Stimulated activated effector memory CD8-positive, alpha-beta T cell treated with anti-CD3 and anti-CD28 coated beads, Interleukin-12 subunit alpha, Interleukin-12 subunit beta, amount 100 ng/mL, for 72 hours (primary cell): ENCODE results near the gene CETP.
"Not testable (repeated sequence)": the region's sequence is repeated elsewhere in the genome, so short reads cannot be mapped to it uniquely, and the experiment has no call there.

Experiments
- ATAC-seq: fragments of 150-1000 bp; cut with Tn5 transposase; 2 replicates; pipeline ENCODE4 v1.10.0; 2021
- DNase-seq, 2 donors: peaks; one replicate each; pipeline ENCODE4 v3.0.0; 2021 to 2022; ENCODE audit warnings: low spot score in 2 of 2
- H3K27ac Mint-ChIP-seq: one replicate; pipeline ENCODE4 v1.8.0; 2022; ENCODE audit warnings: mild to moderate bottlenecking, mixed read lengths
- H3K36me3 Mint-ChIP-seq: one replicate; pipeline ENCODE4 v1.8.0; 2022; ENCODE audit warnings: mild to moderate bottlenecking, mixed read lengths
- H3K4me1 Mint-ChIP-seq: one replicate; pipeline ENCODE4 v1.8.0; 2022; ENCODE audit warnings: mixed read lengths
- H3K4me3 Mint-ChIP-seq: one replicate; pipeline ENCODE4 v1.8.0; 2022; ENCODE audit warnings: mild to moderate bottlenecking, mixed read lengths
- H3K9me3 Mint-ChIP-seq: one replicate; pipeline ENCODE4 v1.8.0; 2022; ENCODE audit warnings: mixed read lengths

The CETP gene

DNA sequence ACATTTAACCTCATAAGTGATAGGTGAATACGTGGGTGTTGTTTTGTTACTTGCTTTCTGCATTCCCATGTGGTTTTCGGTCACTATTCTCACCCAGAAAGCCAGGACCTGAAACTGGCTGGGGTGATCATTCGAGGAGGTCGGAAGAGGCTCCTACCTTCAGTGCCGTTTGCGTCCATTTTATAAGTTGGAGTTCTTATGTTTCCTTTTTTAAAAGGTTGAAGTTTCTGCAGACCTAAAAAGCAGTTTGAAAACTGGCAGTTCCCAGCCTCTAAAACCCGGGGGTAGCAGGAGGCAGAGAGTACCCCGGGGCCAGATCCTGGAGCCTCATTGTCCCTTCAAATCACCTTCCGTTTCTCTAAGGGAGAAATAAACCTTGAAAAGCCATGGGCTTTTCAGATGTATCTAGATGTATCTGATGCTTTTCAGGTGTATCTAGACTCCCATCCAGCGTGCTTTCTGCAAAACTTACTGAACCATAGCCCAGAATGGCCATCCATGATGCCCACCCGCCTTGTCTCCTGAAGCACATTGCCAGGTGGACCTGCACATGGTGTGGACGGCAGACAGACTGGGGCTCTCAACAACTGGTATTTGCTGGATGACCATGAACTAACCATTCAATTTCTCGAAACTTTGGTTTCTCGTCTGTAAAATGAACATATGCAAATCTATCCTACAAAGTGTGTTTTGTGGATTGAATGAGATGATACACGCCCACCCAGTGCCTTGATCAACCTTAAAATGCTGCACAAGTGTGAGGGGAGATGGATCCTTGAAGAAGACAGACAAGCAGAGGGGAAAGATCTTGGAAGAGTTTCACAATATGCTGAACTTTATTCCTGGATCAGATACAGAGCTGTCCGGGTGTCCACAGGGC lies 28.9 kb downstream of the CETP start:
- no peak for ATAC-seq
- Mint-ChIP-seq H3K27ac (peak overlapping the region; percentile 91), H3K4me1 (peaks cover 73% of the 10 kb centered on the region), H3K9me3 (no peaks in the 10 kb centered on the region), H3K36me3 (peaks cover 81% of the 10 kb centered on the region), H3K4me3 (peak overlapping the region; percentile 71)
- no peak for DNase-seq

DNA sequence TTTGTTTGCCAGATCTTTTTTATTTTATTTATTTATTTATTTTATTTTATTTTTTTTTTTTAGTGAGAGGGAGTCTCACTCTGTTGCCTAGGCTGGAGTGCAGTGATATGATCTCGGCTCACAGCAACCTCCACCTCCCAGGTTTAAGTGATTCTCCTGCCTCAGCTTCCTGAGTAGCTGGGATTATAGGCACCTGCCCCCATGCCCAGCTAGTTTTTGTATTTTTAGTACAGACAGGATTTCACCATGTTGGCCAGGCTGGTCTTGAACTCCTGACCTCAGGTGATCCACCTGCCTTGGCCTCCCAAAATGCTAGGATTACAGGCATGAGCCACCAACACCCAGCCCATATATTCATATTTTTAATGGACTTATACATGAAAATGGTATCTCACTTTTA lies 30.7 kb downstream of the CETP start:
- H3K4me3 Mint-ChIP-seq, result peak overlapping the region; percentile 71
- peaks cover 69% of the 10 kb centered on the region for H3K4me1 Mint-ChIP-seq
- H3K27ac Mint-ChIP-seq, result peak overlapping the region; percentile 91
- not testable (repeated sequence) for ATAC-seq, H3K9me3 Mint-ChIP-seq, DNase-seq
- H3K36me3 Mint-ChIP-seq, result peaks cover 92% of the 10 kb centered on the region

DNA sequence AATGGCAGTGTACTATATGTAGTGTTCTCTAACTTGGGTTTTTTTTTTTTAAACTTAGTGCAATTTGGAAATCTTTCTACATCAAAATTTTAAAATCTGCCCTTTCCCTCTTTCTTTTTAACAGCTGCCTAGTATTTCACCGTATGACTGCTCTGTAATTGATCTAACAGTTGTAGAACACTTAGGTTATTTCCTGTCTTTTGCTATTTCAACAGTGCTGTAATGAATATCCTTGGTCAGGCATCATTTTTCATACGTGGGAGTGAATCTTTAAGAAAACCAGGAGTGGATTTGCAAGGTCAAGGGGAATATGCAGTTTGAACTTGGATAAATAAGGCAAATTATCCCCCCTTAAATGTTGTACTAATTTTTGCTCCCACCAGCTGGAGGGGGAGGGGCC lies 31.5 kb downstream of the CETP start:
- H3K27ac Mint-ChIP-seq, result peak overlapping the region; percentile 91
- peak overlapping the region; percentile 71 for H3K4me3 Mint-ChIP-seq
- H3K36me3 Mint-ChIP-seq, result peaks cover 90% of the 10 kb centered on the region
- DNase-seq (no peak), ATAC-seq (no peak)
- H3K9me3 Mint-ChIP-seq, result no peaks in the 10 kb centered on the region
- peaks cover 68% of the 10 kb centered on the region for H3K4me1 Mint-ChIP-seq

DNA sequence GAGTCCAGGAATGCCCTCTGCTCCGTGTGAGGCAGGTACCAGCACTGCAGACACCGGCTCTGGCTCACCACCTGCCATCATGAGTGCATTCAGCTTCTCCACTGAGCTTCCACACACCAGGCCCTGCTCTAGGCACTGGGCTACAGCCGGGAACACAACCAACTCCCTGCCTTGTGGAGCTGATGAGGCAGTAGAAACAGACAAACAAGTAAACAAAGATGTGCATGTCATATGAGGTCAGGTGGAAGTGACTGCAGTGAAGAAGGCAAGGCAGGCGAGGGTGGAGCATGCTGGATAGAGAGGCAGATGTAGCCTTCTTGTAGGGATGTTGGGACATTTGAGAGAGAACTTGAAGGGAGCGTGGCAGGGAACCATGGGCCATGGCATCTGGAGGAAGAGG lies 32.6 kb downstream of the CETP start:
- Mint-ChIP-seq H3K36me3 (peaks cover 81% of the 10 kb centered on the region), H3K9me3 (no peaks in the 10 kb centered on the region), H3K4me1 (peaks cover 68% of the 10 kb centered on the region), H3K4me3 (peak overlapping the region; percentile 71), H3K27ac (peak overlapping the region; percentile 91)
- no peak for DNase-seq
- peak; percentile 15 for ATAC-seq

DNA sequence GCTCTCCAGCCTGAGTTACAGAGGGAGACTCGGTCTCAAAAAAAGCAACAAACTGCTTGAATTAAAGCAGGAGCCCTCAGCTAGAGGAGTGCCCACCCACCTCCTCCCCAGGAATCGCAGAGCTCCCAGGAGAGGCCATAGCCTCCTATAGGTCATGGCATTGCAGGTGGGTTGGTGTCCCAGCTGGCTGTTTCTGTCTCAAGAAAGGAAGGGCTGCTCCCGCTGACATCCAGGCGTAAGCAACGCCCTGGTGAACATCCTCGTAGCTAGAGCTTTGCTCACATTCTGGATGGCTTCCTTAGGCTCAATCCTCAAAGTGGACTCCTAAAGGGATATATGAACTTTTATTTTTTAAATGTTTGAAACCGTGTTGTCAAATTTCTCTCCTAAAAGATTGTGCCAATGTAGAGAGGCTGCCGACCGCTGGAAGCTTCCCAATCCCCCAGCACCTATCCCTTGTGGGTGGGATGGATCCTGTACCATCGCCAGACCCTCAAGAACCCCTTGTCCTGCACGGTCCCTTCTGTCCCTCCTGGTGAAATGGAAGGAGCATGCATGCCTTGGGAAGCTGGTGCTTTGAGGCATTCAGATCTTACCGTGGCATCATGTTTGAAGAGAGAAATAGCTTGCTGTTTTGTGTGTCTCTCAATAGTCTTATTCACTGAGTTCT lies 33.5 kb downstream of the CETP start:
- Mint-ChIP-seq H3K36me3 (peaks cover 71% of the 10 kb centered on the region), H3K9me3 (no peaks in the 10 kb centered on the region), H3K4me3 (peak overlapping the region; percentile 71), H3K27ac (peak overlapping the region; percentile 91), H3K4me1 (peaks cover 76% of the 10 kb centered on the region)
- DNase-seq, result no peak
- no peak for ATAC-seq

DNA sequence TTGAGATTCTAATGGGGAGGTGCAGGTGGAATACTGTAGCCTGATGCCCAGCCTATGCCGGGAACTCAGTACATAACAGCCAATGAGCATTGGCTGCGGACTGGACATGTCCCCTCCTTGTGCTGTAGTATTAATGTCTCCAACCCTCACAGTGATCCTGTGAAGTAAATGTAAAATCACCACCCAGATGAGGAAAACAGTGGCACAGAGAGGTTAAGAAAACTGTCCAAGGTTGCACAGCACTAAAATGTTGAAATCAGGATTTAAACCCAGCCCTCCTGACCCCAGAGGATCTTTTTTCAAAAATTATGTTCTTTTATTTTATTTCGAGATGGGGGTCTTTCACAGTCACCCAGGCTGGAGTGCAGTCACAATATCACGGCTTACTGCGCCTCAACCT lies 35.5 kb downstream of the CETP start:
- ATAC-seq, result no peak
- Mint-ChIP-seq H3K4me3 (peak overlapping the region; percentile 75), H3K36me3 (peaks cover 51% of the 10 kb centered on the region)

DNA sequence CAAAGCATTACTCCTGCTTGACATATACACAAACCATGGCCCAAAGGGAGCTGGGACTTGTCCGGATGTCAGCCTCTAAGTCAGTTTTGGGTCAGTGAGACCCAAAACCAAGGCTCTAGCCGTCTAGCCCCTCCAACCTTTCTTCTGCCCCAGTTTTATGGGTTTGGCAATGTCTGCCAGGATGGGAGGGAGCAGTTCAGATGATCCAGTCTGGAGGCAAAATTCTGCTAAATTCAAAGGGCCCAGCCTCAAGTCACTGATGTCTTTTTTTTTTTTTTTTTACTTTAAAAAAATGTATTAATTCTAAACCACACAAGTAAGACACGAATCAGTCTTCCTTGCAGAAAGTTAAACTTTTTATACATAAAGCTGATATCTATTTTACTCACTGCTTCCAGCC lies 36.2 kb downstream of the CETP start:
- ATAC-seq (no peak), DNase-seq (no peak)
- Mint-ChIP-seq H3K4me1 (peaks cover 93% of the 10 kb centered on the region), H3K36me3 (peaks cover 45% of the 10 kb centered on the region), H3K27ac (peak overlapping the region; percentile 91), H3K9me3 (peaks cover 4% of the 10 kb centered on the region), H3K4me3 (peak overlapping the region; percentile 75)

More for the DNA sequence above, 35.5 kb downstream of the CETP start:
- no peak for DNase-seq
- H3K27ac Mint-ChIP-seq, result peak overlapping the region; percentile 91
- H3K9me3 Mint-ChIP-seq, result peaks cover 4% of the 10 kb centered on the region
- peaks cover 90% of the 10 kb centered on the region for H3K4me1 Mint-ChIP-seq

DNA sequence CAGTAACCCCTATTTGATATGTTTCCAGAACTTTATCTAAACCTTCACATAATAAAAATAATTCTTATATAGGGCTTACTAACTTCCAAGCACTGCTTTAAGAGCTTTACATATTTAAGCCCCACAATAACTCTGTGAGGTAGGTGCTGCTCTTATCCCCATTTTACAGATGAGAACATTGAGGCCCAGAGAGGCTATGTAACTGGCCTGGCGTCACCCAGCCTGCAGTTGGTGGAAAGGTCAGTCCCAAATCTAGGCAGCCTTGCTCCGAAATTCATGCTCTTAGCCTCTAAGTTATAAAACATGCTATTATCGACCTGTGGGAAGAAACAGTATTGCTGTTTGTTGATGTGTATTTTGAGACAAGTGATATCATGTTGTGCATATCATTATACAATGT lies 36.6 kb downstream of the CETP start:
- peaks cover 4% of the 10 kb centered on the region for H3K9me3 Mint-ChIP-seq
- no peak for ATAC-seq

DNA sequence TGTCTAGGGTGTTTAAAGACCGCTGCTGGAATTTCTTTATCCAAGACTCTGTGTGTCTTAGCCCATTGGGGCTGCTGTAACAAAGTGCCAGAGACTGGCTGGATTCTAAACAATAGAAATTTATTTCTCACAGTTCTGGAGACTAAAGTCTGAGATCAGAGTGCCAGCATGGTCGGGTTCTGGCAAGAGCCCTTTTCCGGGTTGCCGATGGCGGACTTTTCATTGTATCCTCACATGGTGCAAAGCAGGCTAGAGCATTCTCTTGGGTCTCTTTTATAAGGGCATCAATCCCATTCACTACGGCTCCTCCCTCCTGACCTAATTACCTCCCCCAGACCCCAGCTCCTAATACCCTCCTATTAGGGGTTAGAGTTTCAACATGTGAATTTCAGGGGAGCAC lies 37.1 kb downstream of the CETP start:
- ATAC-seq (no peak), DNase-seq (no peak)
- H3K4me3 Mint-ChIP-seq, result peak overlapping the region; percentile 75

More for the DNA sequence above, 36.6 kb downstream of the CETP start:
- H3K27ac Mint-ChIP-seq, result peak overlapping the region; percentile 91
- H3K4me3 Mint-ChIP-seq, result peak overlapping the region; percentile 75
- peaks cover 93% of the 10 kb centered on the region for H3K4me1 Mint-ChIP-seq
- H3K36me3 Mint-ChIP-seq, result peaks cover 43% of the 10 kb centered on the region
- no peak for DNase-seq

DNA sequence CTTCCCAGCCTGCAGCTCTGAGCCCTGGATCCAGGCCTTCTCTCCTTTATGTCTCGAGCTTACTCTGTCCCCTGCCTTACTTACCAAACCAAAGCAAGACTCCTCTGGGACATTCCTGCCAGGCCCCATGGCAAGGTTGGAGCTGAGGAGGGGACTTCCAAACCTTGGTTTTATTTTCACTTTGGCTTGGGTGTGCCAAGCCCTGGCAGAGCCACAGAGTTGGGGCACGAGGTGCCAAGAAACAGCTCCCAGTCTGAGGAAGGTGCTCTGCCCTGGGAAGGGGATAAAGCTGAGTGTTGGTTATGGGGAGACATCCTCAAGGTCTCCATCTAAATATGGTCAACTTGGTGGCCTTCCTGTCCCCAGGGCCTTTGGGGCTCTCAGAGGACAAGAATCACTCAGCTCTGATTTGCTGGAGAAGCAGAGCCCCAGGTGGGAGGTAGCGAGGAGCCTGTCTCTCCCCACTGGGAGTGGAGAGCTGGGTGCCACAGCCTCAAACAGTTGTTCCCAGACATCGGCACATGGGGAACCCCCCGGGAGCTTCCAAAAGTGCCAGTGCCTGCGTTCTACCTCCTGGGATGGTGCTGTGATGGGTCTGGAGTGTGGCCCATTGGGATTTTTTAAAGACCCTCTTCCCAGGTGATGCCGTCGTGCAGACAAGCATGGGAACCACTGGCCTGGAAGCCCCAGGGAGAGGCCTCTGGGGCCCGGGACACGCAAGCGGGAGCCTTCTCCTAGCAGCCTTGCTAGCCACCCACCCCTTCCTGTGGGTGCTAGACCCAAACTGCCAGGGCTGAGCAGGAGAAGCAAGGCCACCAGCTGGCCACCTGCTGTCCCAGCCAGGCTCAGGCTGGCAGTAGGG lies 37.9 kb downstream of the CETP start:
- Mint-ChIP-seq H3K9me3 (peaks cover 4% of the 10 kb centered on the region), H3K4me1 (peaks cover 93% of the 10 kb centered on the region), H3K27ac (peak overlapping the region; percentile 91), H3K36me3 (peaks cover 43% of the 10 kb centered on the region), H3K4me3 (peak overlapping the region; percentile 75)
- DNase-seq (peak in 1 of 2 donors; percentile 75), ATAC-seq (peak; percentile 46)

More for the DNA sequence above, 37.1 kb downstream of the CETP start:
- Mint-ChIP-seq H3K27ac (peak overlapping the region; percentile 91), H3K9me3 (peaks cover 4% of the 10 kb centered on the region), H3K36me3 (peaks cover 43% of the 10 kb centered on the region), H3K4me1 (peaks cover 93% of the 10 kb centered on the region)

DNA sequence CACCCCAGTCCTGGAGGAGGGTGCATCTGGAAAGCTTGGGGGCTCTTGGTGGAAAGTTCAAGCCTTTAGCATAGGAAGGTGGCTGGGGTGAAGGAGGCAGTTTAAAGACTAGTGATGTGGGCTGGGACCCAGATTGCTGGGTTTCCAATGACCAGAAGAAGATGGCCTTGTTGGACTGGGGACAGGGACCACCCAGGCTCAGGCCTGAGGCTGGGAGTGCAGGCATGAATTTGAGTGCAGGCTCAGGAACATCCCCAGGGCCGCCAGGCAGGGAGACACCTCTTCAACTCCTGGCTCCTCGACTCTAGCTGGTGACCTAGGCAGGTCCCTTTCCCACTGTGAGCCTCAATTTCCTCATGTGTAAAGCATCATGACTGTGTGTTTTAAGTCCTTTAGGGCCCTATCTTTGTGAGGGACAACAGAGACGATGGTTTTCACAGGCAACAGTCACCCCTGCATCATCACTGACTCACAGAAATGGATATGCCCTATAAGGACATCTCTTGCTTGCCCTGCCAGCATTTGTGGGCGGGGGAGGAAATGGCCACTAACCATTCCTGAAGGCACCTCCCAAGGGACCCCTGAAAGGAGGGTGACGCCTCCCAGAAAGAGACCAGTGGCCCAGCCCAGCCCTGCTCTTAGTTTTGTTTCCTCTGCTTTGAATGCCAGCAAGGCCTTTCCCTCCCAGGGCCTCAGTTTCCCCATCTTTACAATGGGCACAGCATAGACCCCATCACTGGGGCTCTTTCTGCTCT lies 38.7 kb downstream of the CETP start:
- ATAC-seq (peak; percentile 91), DNase-seq (peak in 1 of 2 donors; percentile 76)
- Mint-ChIP-seq H3K4me1 (peaks cover 93% of the 10 kb centered on the region), H3K4me3 (peak overlapping the region; percentile 75), H3K36me3 (peaks cover 45% of the 10 kb centered on the region), H3K27ac (peak overlapping the region; percentile 91), H3K9me3 (peaks cover 4% of the 10 kb centered on the region)

DNA sequence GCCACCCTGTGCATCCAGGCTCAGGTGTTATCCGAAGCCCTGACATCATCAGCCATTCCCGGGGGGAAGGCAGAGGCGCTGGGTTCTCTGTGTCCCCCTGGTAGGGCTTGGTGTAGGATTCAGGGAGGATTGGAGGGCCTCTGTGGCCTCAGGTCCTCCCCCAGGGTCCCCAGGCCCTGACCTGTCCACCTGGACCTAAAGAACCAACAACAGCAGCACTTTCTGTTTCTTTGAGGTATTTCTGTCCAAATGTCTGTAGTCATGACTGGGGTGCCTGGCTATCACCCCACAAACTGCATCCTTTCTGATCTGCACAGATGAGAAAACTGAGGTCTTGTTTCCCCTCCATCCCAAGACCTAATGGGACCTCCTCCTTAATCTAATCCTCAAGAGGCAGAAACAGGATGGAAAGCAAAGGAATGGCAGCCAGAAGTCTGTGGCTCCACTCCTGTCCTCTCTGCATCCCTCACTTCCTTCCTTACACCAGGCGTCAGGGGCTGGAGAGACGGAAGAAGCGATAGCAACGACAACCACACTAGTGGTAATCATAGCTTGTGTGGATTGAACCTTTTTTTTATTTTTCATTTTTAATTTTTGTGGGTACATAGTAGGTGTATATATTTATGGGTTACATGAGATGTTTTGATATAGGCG lies 39.4 kb downstream of the CETP start:
- H3K4me3 Mint-ChIP-seq, result peak overlapping the region; percentile 75
- peaks cover 45% of the 10 kb centered on the region for H3K36me3 Mint-ChIP-seq
- peaks cover 90% of the 10 kb centered on the region for H3K4me1 Mint-ChIP-seq
- ATAC-seq, result no peak
- H3K9me3 Mint-ChIP-seq, result peaks cover 4% of the 10 kb centered on the region
- no peak for DNase-seq
- H3K27ac Mint-ChIP-seq, result peak overlapping the region; percentile 91

DNA sequence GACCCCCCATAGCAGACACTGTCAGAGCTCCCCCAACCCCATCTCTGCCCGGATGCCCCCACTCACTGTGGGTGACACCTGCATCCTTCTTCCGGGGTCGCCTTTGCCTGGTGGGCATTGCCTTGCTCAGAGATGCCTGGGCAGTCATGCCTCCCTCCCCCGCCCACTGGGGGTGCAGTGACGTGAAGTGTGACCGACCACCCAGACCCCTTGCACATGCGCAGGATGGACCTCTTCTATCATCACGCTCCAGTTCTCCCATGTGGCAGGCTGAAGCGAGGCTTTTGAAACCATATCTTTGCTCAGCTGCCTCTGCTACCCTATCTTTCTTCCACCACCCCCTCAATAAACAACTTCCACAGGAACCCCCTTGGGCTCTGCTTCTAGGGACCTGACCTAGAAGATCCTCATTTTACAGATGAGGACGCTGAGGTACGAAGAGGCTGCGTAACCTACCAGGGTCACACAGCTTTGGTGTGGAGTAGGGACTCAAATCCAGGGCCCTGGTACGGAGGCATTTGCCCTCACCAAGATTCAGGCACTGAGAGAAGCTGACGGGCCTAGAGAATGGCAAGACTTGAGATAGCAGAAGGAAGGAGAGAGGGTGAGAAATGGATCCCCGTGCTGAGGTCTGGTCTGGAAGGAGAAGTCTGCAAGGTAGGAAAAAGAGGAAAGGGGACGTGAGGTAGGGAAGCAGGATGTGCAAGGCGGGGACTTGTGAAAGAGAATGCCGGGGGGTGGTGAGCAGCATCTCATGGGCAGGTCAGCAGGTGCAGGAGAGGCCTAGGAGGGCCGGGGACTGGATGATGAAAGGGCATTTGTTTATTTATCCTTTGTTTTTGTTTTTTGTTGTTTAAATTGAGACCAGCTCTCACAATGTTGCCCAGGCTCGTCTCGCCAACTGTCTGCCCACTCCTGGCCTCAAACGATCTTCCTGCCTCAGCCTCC lies 42.0 kb downstream of the CETP start:
- H3K4me1 Mint-ChIP-seq, result peaks cover 79% of the 10 kb centered on the region
- H3K4me3 Mint-ChIP-seq, result peak overlapping the region; percentile 63
- peaks cover 52% of the 10 kb centered on the region for H3K36me3 Mint-ChIP-seq
- H3K27ac Mint-ChIP-seq, result peak overlapping the region; percentile 91
- DNase-seq (no peak), ATAC-seq (no peak)
- H3K9me3 Mint-ChIP-seq, result peaks cover 4% of the 10 kb centered on the region
